ENCODE results near the gene PAX5. TPM values are rescaled to one million over a fixed set of nuclear protein-coding genes. Genes with fewer than 3 reads are reported as not detected.

PAX5 gene
- total and polyA plus RNA-seq, 2 experiments from 2014 or later, result not detected

DNA sequence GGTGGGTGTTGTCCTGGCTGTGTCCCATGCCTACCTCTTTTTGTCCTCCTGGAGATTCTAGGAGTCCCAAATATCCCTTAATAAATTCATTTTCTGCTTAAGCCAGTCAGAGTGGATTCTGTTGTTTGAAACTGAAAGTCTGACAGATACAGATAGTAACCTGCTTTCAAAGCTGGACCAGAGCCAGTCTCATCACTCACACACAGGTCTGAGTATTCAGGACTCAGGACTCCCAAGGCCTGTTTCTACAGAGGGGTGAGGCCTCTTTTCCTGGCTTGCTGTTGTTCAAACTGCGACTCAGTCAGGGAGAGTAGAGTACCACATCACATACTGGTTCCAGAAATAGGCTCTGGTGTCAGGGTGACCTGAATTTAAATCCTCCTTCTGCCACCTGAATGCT is 190.1 kb downstream of the PAX5 start:
- in situ Hi-C loops (cut with MboI), result no loop called here
- Histone ChIP-seq H3K4me2 (ENCODE audit: unreplicated experiment) (no peak overlapping the region), H3K9me2 (ENCODE audit: insufficient read depth) (no peaks in the 10 kb centered on the region)

DNA sequence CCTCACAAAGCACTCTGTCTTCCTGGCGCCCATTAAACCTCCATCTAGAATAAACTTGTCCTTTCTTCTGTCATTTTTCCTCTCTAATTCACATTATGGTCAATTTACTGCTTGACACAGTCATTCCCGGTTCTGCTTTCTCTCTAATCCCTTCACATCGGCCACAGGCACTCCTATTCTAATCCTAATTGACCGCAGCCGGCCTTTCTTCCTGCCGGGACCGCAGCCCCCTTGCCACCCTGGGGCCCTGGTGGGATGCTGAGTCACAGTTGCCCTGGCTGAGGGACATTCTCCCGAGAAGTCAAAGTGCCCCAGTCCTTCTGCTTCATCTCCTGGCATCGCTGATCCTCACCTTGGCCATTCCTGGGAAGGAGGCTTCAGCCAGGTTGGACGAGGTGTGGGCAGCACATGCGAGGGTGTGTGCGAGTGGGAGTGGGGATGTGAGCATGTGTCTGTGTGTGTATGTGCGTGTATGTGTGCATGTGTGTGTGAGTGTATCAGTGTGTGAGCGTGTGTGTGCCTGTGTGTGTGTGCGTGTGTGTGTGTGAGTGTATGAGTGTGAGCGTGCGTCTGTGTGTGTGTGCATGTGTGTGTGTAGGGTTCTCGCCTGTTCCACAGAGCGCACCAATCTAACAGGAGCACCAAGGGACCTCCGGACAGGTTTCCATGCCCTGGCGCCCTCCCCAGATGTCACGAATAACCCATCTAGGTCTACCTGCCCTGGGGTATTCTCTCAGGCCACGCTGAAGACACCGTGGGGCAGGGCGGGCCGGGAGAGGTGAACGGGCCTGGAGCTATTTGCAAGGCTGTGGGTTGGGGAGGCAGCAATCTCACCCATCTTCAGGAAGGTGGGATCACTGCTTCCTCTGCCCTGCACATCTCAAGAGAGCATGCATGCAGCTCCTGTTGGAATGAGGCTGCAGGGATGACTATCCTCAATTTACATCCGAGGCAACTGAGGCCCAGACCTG is 191.2 kb downstream of the PAX5 start:
- Histone ChIP-seq H3K4me2 (ENCODE audit: unreplicated experiment) (no peak overlapping the region), H3K4me3 (no peak overlapping the region), H3K4me1 (ENCODE audit: insufficient read depth) (no peaks in the 10 kb centered on the region), H3K27me3 (replicated peaks; ENCODE audit: insufficient read depth) (peaks cover 25% of the 10 kb centered on the region; the same call in 1 of the 2 replicates), H3K9me2 (ENCODE audit: insufficient read depth) (no peaks in the 10 kb centered on the region), H3K9ac (no peak overlapping the region), H3K36me3 (ENCODE audit: low read depth) (no peaks in the 10 kb centered on the region), H3K79me2 (ENCODE audit: insufficient read depth) (no peaks in the 10 kb centered on the region), H3F3A (ENCODE audit: insufficient read depth) (no peaks in the 10 kb centered on the region), H3K27ac (no peak overlapping the region), H2AFZ (no peak overlapping the region), H3K9me3 (ENCODE audit: low read depth) (no peaks in the 10 kb centered on the region), H4K20me1 (ENCODE audit: insufficient read depth) (no peaks in the 10 kb centered on the region)
- TF ChIP-seq EZH2phosphoT487 (IDR thresholded peaks at IDR 0.05; ENCODE audit: insufficient read depth, low read depth) (no peak), EZH2 (IDR thresholded peaks at IDR 0.05; ENCODE audit: insufficient read depth, poor library complexity, severe bottlenecking) (no peak)
- no peak for DNase-seq
- in situ Hi-C loops (cut with MboI), result no loop called here
- 53 to 59% methylated on average over 20 to 28 of the region's 28 CpGs for WGBS, 2 experiments (ENCODE audit: low coverage in 1 of 2, low lambda C conversion rate in 2 of 2, missing lambda C conversion rate in 2 of 2)

More for the DNA sequence above, 190.1 kb downstream of the PAX5 start:
- no peak overlapping the region for H3K27ac ChIP-seq
- H3K4me3 ChIP-seq, result no peak overlapping the region
- WGBS, 2 experiments (ENCODE audit: low coverage in 1 of 2, low lambda C conversion rate in 2 of 2, missing lambda C conversion rate in 2 of 2), result 23 to 25% methylated on average over 1 of the region's 1 CpG
- no peaks in the 10 kb centered on the region for H3K4me1 ChIP-seq (ENCODE audit: insufficient read depth)
- no peak overlapping the region for H3K9ac ChIP-seq
- H3K36me3 ChIP-seq (ENCODE audit: low read depth), result no peaks in the 10 kb centered on the region
- H4K20me1 ChIP-seq (ENCODE audit: insufficient read depth), result no peaks in the 10 kb centered on the region
- H2AFZ ChIP-seq, result no peak overlapping the region
- no peak for DNase-seq
- H3K9me3 ChIP-seq (ENCODE audit: low read depth), result no peaks in the 10 kb centered on the region
- H3K27me3 ChIP-seq (replicated peaks; ENCODE audit: insufficient read depth), result peaks cover 20% of the 10 kb centered on the region; the same call in 1 of the 2 replicates
- TF ChIP-seq EZH2 (IDR thresholded peaks at IDR 0.05; ENCODE audit: insufficient read depth, poor library complexity, severe bottlenecking), result no peak
- TF ChIP-seq EZH2phosphoT487 (IDR thresholded peaks at IDR 0.05; ENCODE audit: insufficient read depth, low read depth), result no peak
- no peaks in the 10 kb centered on the region for H3K79me2 ChIP-seq (ENCODE audit: insufficient read depth)
- no peaks in the 10 kb centered on the region for H3F3A ChIP-seq (ENCODE audit: insufficient read depth)

DNA sequence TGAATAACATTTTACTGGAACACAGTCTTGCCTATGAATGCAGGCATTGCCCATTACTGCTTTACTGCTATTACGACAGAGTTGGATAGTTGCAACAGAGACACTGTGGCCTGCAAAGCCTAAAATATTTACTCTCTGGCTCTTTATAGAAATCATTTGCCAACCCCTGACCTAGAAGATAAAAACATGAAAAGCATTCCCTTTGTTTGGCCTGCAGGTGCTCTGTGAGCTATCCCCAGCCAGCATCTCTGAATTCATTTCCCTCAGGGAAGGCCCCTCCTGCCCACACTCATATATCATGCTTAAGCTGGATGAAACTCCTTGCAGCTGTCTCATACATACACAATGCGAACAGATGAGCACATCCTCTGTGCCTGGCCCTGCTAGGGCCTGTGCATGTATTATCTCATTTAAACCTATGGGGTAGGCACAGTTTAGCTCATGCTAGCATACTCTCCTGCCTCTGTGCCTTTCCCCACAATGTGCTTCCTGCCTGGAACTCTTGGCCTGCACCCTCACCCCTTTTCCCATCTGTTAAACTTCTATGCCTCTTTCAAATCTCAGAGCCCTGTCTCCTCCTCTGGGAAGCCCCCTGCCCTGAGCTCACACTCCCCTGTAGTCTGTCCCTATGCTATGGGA is 193.1 kb downstream of the PAX5 start:
- TF ChIP-seq EZH2 (IDR thresholded peaks at IDR 0.05; ENCODE audit: insufficient read depth, poor library complexity, severe bottlenecking) (no peak), EZH2phosphoT487 (IDR thresholded peaks at IDR 0.05; ENCODE audit: insufficient read depth, low read depth) (no peak)
- Histone ChIP-seq H3K79me2 (ENCODE audit: insufficient read depth) (no peaks in the 10 kb centered on the region), H3K4me2 (ENCODE audit: unreplicated experiment) (no peak overlapping the region), H3K27ac (no peak overlapping the region), H3K4me1 (ENCODE audit: insufficient read depth) (no peaks in the 10 kb centered on the region), H3K27me3 (replicated peaks; ENCODE audit: insufficient read depth) (peaks cover 29% of the 10 kb centered on the region; the same call in 1 of the 2 replicates), H4K20me1 (ENCODE audit: insufficient read depth) (no peaks in the 10 kb centered on the region), H3K36me3 (ENCODE audit: low read depth) (no peaks in the 10 kb centered on the region), H3K9me3 (ENCODE audit: low read depth) (no peaks in the 10 kb centered on the region), H3F3A (ENCODE audit: insufficient read depth) (no peaks in the 10 kb centered on the region), H2AFZ (no peak overlapping the region), H3K9ac (no peak overlapping the region), H3K9me2 (ENCODE audit: insufficient read depth) (no peaks in the 10 kb centered on the region), H3K4me3 (no peak overlapping the region)
- peak; percentile 12 for DNase-seq
- in situ Hi-C loops (cut with MboI), result no loop called here
- 17 to 28% methylated on average over 2 of the region's 2 CpGs for WGBS, 2 experiments (ENCODE audit: low coverage in 1 of 2, low lambda C conversion rate in 2 of 2, missing lambda C conversion rate in 2 of 2)

DNA sequence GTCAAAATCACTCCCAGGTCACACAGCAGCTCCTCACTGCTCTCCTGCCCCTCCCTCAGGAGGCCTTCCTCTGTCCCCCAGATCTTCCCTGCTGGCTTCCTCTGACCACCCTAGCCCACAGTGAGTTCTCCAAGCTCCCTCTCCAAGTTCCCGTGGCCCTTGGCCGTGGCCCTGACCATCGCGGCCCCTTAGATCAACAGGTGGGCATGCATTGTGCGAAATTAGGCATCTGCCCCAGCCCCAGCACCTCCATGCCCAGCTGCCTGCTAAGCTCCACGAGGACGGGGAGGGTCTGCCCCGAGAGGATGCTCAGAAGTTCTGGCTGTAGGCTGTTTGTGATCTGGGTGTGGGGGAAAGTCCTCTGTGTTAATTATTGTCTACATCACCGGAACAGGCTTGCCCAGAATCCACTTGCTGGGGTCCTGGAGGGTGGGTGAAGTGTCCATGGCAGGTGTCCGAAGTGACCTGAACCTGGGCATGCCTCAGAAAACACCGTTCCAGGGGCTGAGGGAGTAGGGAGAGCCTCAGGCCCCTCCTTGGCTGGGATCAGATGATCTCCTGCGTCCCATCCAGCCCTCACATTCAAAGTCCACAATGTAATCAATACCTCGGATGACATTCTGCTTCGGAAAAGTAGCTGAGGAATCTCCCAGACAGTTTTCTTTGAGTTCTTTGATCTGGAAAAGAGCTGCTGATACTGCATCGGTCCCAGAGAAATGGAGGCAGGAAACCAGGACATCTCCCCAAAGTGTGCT is 194.8 kb downstream of the PAX5 start:
- Histone ChIP-seq H3K4me3 (no peak overlapping the region), H3K4me2 (ENCODE audit: unreplicated experiment) (no peak overlapping the region), H3F3A (ENCODE audit: insufficient read depth) (no peaks in the 10 kb centered on the region), H3K9me3 (ENCODE audit: low read depth) (no peaks in the 10 kb centered on the region), H3K9ac (no peak overlapping the region), H3K4me1 (ENCODE audit: insufficient read depth) (no peaks in the 10 kb centered on the region), H3K27me3 (replicated peaks; ENCODE audit: insufficient read depth) (peaks cover 32% of the 10 kb centered on the region; the same call in 1 of the 2 replicates), H3K27ac (no peak overlapping the region), H4K20me1 (ENCODE audit: insufficient read depth) (no peaks in the 10 kb centered on the region), H2AFZ (no peak overlapping the region), H3K36me3 (ENCODE audit: low read depth) (no peaks in the 10 kb centered on the region), H3K9me2 (ENCODE audit: insufficient read depth) (no peaks in the 10 kb centered on the region), H3K79me2 (ENCODE audit: insufficient read depth) (no peaks in the 10 kb centered on the region)
- DNase-seq, result no peak
- no peak for TF ChIP-seq EZH2phosphoT487 (IDR thresholded peaks at IDR 0.05; ENCODE audit: insufficient read depth, low read depth)
- TF ChIP-seq EZH2 (IDR thresholded peaks at IDR 0.05; ENCODE audit: insufficient read depth, poor library complexity, severe bottlenecking), result no peak
- in situ Hi-C loops (cut with MboI), result no loop called here
- 38 to 40% methylated on average over 15 of the region's 15 CpGs for WGBS, 2 experiments (ENCODE audit: low coverage in 1 of 2, low lambda C conversion rate in 2 of 2, missing lambda C conversion rate in 2 of 2)
